HepG2 (cell line): ENCODE measurements around the gene HS6ST1. TPM values are rescaled to one million over a fixed set of nuclear protein-coding genes. Genes with fewer than 3 reads are reported as not detected.

Source experiments
- ARHGAP35 ChIP-seq: sonication (generic); formaldehyde crosslinking; IDR thresholded peaks from 2 replicates; pipeline ENCODE4 v1.9.0; 2022; ENCODE audit warnings: mild to moderate bottlenecking, inconsistent platforms, moderate library complexity, missing genetic modification reagents, borderline replicate concordance
- BRD4 ChIP-seq: sonication (generic); formaldehyde crosslinking; IDR thresholded peaks from 2 replicates; pipeline ENCODE4 v1.4.0; 2020; ENCODE audit warnings: missing genetic modification reagents
- CREM ChIP-seq, 2 experiments: sonication (generic) in 1 of 2; formaldehyde crosslinking in 1 of 2; IDR thresholded peaks; 2 replicates each; pipeline versions ENCODE4 v1.4.0 to v1.6.1; 2016 to 2020; ENCODE audit warnings: antibody characterized with exemption in 1 of 2, mild to moderate bottlenecking in 1 of 2, missing genetic modification reagents in 1 of 2
- ELF1 ChIP-seq: sonication (generic); formaldehyde crosslinking; IDR thresholded peaks from 2 replicates; pipeline ENCODE4 v1.4.0; 2020; ENCODE audit warnings: missing genetic modification reagents
- ETV6 ChIP-seq: sonication (generic); formaldehyde crosslinking; conservative IDR thresholded peaks from 2 replicates; pipeline ENCODE4 v1.4.0; 2020; ENCODE audit warnings: missing genetic modification reagents
- FOXC1 ChIP-seq: sonication (generic); formaldehyde crosslinking; IDR thresholded peaks from 2 replicates; pipeline ENCODE4 v1.8.0; 2022; ENCODE audit warnings: mild to moderate bottlenecking, missing genetic modification reagents, borderline replicate concordance
- HNF1B ChIP-seq: sonication (generic); formaldehyde crosslinking; IDR thresholded peaks from 2 replicates; pipeline ENCODE4 v1.5.1; 2020; ENCODE audit warnings: mild to moderate bottlenecking, moderate library complexity, missing genetic modification reagents
- IKZF1 ChIP-seq: fragments of 450-650 bp; IDR thresholded peaks from 2 replicates; pipeline ENCODE4 v1.7.1; 2016
- IKZF4 ChIP-seq: sonication (generic); formaldehyde crosslinking; IDR thresholded peaks from 2 replicates; pipeline ENCODE4 v1.5.1; 2020; ENCODE audit warnings: borderline replicate concordance, mild to moderate bottlenecking, low read depth, missing genetic modification reagents; ENCODE audit errors: not compliant biosample characterization
- KDM6A ChIP-seq: IDR thresholded peaks from 2 replicates; pipeline ENCODE4 v1.6.1; 2016; ENCODE audit warnings: low read depth
- KLF13 ChIP-seq: sonication (generic); formaldehyde crosslinking; IDR thresholded peaks from 2 replicates; pipeline ENCODE4 v1.4.0; 2020; ENCODE audit warnings: mild to moderate bottlenecking, missing genetic modification reagents
- NFKBIZ ChIP-seq: IDR thresholded peaks from 2 replicates; pipeline ENCODE4 v1.6.1; 2018; ENCODE audit warnings: missing genetic modification reagents, missing compliant biosample characterization
- NR0B2 ChIP-seq: sonication (generic); formaldehyde crosslinking; IDR thresholded peaks from 2 replicates; pipeline ENCODE4 v1.4.0; 2020; ENCODE audit warnings: mild to moderate bottlenecking, missing genetic modification reagents
- PHF21A ChIP-seq: sonication (generic); formaldehyde crosslinking; IDR thresholded peaks from 2 replicates; pipeline ENCODE4 v1.5.0; 2020; ENCODE audit warnings: mild to moderate bottlenecking, missing genetic modification reagents
- PHF8 ChIP-seq: sonication (generic); formaldehyde crosslinking; IDR thresholded peaks from 2 replicates; pipeline ENCODE4 v1.5.0; 2020; ENCODE audit warnings: missing genetic modification reagents
- PPARG ChIP-seq: conservative IDR thresholded peaks from 2 replicates; pipeline ENCODE4 v1.6.1; 2016; ENCODE audit warnings: missing biosample characterization, missing genetic modification reagents
- PRDM15 ChIP-seq: sonication (generic); formaldehyde crosslinking; IDR thresholded peaks from 2 replicates; pipeline ENCODE4 v1.4.0; 2020; ENCODE audit warnings: missing genetic modification reagents
- PREB ChIP-seq: sonication (generic); formaldehyde crosslinking; IDR thresholded peaks from 2 replicates; pipeline ENCODE4 v1.4.0; 2020; ENCODE audit warnings: missing genetic modification reagents
- SIN3A ChIP-seq: IDR thresholded peaks from 2 replicates; pipeline ENCODE4 v1.6.1; 2011; ENCODE audit warnings: low read depth, mild to moderate bottlenecking, control low read depth, low read length, borderline replicate concordance
- TCF7 ChIP-seq: sonication (generic); IDR thresholded peaks from 2 replicates; pipeline ENCODE4 v1.6.1; 2016; ENCODE audit warnings: antibody characterized with exemption, low read depth
- TRIM24 ChIP-seq: sonication (generic); formaldehyde crosslinking; IDR thresholded peaks from 2 replicates; pipeline ENCODE4 v1.8.0; 2022; ENCODE audit warnings: mild to moderate bottlenecking, missing genetic modification reagents
- ZBTB21 ChIP-seq: sonication (generic); formaldehyde crosslinking; IDR thresholded peaks from 2 replicates; pipeline ENCODE4 v1.4.0; 2020; ENCODE audit warnings: missing genetic modification reagents
- ZFP36L2 ChIP-seq: sonication (generic); formaldehyde crosslinking; IDR thresholded peaks from 2 replicates; pipeline ENCODE4 v1.4.0; 2020; ENCODE audit warnings: missing genetic modification reagents
- ZNF235 ChIP-seq: sonication (generic); formaldehyde crosslinking; IDR thresholded peaks from 2 replicates; pipeline ENCODE4 v1.8.1; 2023; ENCODE audit warnings: mild to moderate bottlenecking, missing genetic modification reagents, borderline replicate concordance
- polyA plus RNA-seq, 8 experiments: library from polyadenylated mRNA; depleted of rRNA in 3 of 8; stranded (reverse) in 7 of 8; unstranded in 1 of 8; fragments of >200 nt; fragmentation: Illumina TruSeq in 4 of 8; extraction: Trizol in 4 of 8; gene quantifications; 2 replicates each; pipeline versions ENCODE4 v1.2.1 to v1.2.3, GENCODE V29; 2011 to 2016; ENCODE audit warnings: low read depth in 4 of 8, missing spikeins in 1 of 8, mixed read lengths in 1 of 8; ENCODE audit not compliant: insufficient read depth in 1 of 8
- total RNA-seq, 5 experiments: library from RNA; depleted of rRNA; stranded (reverse); fragments of >200 nt; fragmentation: Illumina TruSeq; extraction: Trizol; gene quantifications; 2 replicates each; pipeline ENCODE4 v1.2.3, GENCODE V29; 2016; ENCODE audit warnings: low read depth in 1 of 5

Gene HS6ST1
- total and polyA plus RNA-seq, 2 of the 13 experiments (the other 11 are each of a cell fraction or from before 2014, with no cell fraction given) = 34.5 to 84.6 TPM

DNA sequence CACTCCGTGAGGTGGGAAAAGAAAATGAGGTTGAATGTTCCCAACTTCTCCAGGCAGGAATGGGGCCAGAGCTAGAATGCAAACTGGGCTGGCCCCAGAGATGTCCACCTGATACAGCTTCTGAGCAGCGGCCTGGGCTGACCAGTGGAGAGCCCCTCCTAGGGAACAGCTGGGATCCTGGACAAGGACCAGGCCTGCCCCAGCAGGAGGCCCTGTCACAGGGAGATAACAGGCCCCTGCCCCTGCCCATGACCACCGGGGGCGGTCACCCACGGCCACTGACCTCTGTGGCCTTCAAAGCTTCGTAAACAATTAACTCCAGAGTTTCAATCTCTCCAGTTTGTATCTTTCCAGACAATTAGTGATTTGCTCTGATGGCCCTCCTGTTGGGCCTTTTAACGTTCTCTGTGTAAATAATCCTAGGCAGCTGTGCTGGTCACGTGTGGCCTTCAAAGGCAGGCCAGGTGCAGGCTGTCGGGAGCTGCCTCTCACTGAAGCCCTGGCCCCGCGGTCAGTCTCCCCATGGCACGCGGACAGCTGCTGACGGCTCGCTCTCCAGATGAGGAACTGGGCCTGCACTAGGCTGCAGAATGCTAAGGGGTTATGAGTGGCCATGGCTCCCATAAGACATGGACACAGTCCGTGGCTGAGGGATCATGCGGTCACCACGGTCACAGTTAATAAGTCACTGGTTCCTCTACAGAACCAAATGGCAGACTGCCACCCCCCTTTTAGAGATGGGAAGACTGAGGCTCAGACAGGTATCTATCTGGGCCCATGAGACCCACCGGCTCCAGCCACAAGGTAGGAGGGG lies 9.2 kb downstream of the HS6ST1 start (continued):
- TF ChIP-seq PREB (CRISPR knock-in tag) = no peak
- TF ChIP-seq IKZF1 = no peak
- TF ChIP-seq ZBTB21 (CRISPR knock-in tag) = no peak; the same call in 1 of the 2 replicates
- TF ChIP-seq FOXC1 = peak; percentile 99
- TF ChIP-seq TRIM24 (CRISPR knock-in tag) = 0 out of 2 replicates have a peak, but pooled peaks have one; percentile 42
- TF ChIP-seq ZNF235 = peak; percentile 99
- peak; percentile 91 for TF ChIP-seq PRDM15
- TF ChIP-seq CREM (IDR thresholded peaks at IDR 0.05) = peak; percentile 92
- TF ChIP-seq CREM (CRISPR knock-in tag; IDR thresholded peaks at IDR 0.05) = no peak
- TF ChIP-seq PPARG (CRISPR knock-in tag) = peak; percentile 87
- peak; percentile 80 for TF ChIP-seq NFKBIZ (CRISPR knock-in tag)
- TF ChIP-seq IKZF4 (CRISPR knock-in tag) = peak; percentile 72
- no peak for TF ChIP-seq ZFP36L2 (CRISPR knock-in tag)
- peak; percentile 96 for TF ChIP-seq SIN3A
- no peak for TF ChIP-seq ETV6 (CRISPR knock-in tag)
- TF ChIP-seq PHF21A (CRISPR knock-in tag) = peak; percentile 100
- peak; percentile 63 for TF ChIP-seq PHF8 (CRISPR knock-in tag)
- 0 out of 2 replicates have a peak, but pooled peaks have one; percentile 15 for TF ChIP-seq BRD4 (CRISPR knock-in tag)
- peak; percentile 93; the same call in 1 of the 2 replicates for TF ChIP-seq KLF13 (CRISPR knock-in tag)
- TF ChIP-seq ARHGAP35 (CRISPR knock-in tag) = peak; percentile 93; the same call in 1 of the 2 replicates
- TF ChIP-seq HNF1B (CRISPR knock-in tag) = peak; percentile 99
- peak; percentile 98 for TF ChIP-seq TCF7
- TF ChIP-seq NR0B2 (CRISPR knock-in tag) = peak; percentile 97
- TF ChIP-seq ELF1 (CRISPR knock-in tag) = peak; percentile 70
- TF ChIP-seq KDM6A = peak; percentile 83
